ENCODE measurements around the gene CYFIP2. TPM values are rescaled to one million over a fixed set of nuclear protein-coding genes. Genes with fewer than 3 reads are reported as not detected.

The CYFIP2 gene
- total RNA-seq, 1 experiment from 2014 or later: 74.7 TPM

DNA sequence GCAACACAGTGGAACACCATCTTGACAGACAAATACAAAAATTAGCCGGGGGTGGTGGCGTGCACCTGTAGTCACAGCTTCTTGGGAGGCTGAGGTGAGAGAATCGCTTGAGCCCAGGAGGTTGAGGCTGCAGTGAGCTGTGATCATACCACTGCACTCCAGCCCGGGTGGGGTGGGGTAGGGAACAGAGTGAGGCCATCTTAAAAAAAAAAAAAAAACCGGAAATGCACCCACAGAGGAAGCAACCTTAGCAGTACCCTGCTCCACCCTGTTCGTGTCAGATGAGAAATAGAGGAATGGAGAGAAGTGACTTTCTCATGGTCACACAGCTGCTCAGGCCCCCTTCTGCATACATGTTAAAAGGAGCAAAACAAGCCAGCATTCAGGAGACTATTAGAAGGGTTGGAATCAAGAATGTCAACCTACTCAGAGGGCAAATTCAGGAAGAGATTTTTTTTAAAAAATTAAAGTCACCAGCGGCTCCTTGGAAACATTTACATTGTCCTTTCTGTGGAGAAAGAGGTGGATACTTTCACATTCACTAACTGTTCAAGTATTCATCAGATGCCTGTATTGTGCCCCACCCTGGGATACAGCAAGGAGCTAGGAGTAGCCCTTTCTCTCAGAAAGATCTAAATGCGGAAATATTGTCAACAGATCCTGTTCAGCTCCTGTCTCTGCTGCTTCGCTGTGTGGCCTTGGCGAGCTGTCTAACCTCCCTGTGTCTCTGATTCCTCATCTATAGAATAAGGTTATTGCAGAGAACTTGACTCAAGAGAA, 41.0 kb downstream of the CYFIP2 start:
- no peak overlapping the region for H3K23ac ChIP-seq (ENCODE audit: insufficient read length, low read depth, low read length)
- H3K27ac ChIP-seq (ENCODE audit: insufficient read length, low read depth, low read length): no peak overlapping the region
- no peak overlapping the region for H2BK5ac ChIP-seq (ENCODE audit: insufficient read length, low read length)

More for the DNA sequence above, 41.0 kb downstream of the CYFIP2 start:
- Histone ChIP-seq H3K14ac (ENCODE audit: insufficient read depth, low read length) (no peak overlapping the region), H2AK5ac (ENCODE audit: insufficient read length, low read length) (no peak overlapping the region), H2BK120ac (ENCODE audit: low read depth, low read length, poor library complexity, severe bottlenecking) (no peak overlapping the region), H3K9ac (ENCODE audit: extremely low read depth, insufficient read length, low read length) (no peak overlapping the region), H4K20me1 (ENCODE audit: control insufficient read depth, insufficient read depth, insufficient read length) (no peaks in the 10 kb centered on the region), H3K27me3 (ENCODE audit: insufficient read depth, low read length) (no peaks in the 10 kb centered on the region), H3K4me1 (ENCODE audit: insufficient read depth, low read length) (no peaks in the 10 kb centered on the region), H3K23me2 (ENCODE audit: insufficient read length, low read depth, low read length, poor library complexity, severe bottlenecking) (no peaks in the 10 kb centered on the region), H3K9me3 (ENCODE audit: control insufficient read depth, low read depth, low read length) (no peaks in the 10 kb centered on the region), H4K91ac (ENCODE audit: insufficient read length, low read depth, low read length) (no peak overlapping the region), H4K5ac (ENCODE audit: insufficient read length, low read depth, low read length) (no peak overlapping the region), H2BK12ac (ENCODE audit: insufficient read length, low read depth, low read length) (no peak overlapping the region), H2BK15ac (ENCODE audit: low read depth, low read length) (no peak overlapping the region), H3K79me1 (ENCODE audit: insufficient read depth, low read depth, low read length, poor library complexity, severe bottlenecking) (no peaks in the 10 kb centered on the region), H3K79me2 (ENCODE audit: insufficient read depth, low read length) (no peaks in the 10 kb centered on the region), H3K4me2 (ENCODE audit: insufficient read depth, insufficient read length, low read length) (no peak overlapping the region), H2BK20ac (ENCODE audit: low read depth, low read length, poor library complexity, severe bottlenecking) (no peak overlapping the region), H3K4ac (ENCODE audit: low read depth, low read length) (no peak overlapping the region), H3K18ac (ENCODE audit: insufficient read length, low read depth, low read length) (no peak overlapping the region), H3T11ph (ENCODE audit: low read length) (no peak overlapping the region), H2AFZ (ENCODE audit: low read length) (no peak overlapping the region), H3K56ac (ENCODE audit: insufficient read length, low read depth, low read length) (no peak overlapping the region), H4K8ac (replicated peaks; ENCODE audit: insufficient read length, low read depth, low read length) (no peak overlapping the region)
- H3K36me3 Mint-ChIP-seq (ENCODE audit: insufficient read depth in 1 of 3, low read depth in 3 of 3): peaks cover 0 to 32% (median 14%) of the 10 kb centered on the region in 3 experiments; a peak in 2 of 7 replicates
- no peak for TF ChIP-seq CTCF (conservative IDR thresholded peaks at IDR 0.05)
- H3K27ac Mint-ChIP-seq: no peak overlapping the region
- no peak for DNase-seq
- WGBS (ENCODE audit: extremely low coverage, insufficient read length, low lambda C conversion rate): no CpG with 5 or more reads among the region's 10 CpGs
- H3K4me1 Mint-ChIP-seq: 0 out of 4 replicates have a peak, but pooled peaks cover 0 to 3% of the 10 kb centered on the region in 2 experiments
- no peak overlapping the region for H3K4me3 Mint-ChIP-seq
- H3K9me3 Mint-ChIP-seq: no peaks in the 10 kb centered on the region
- H3K27me3 Mint-ChIP-seq (ENCODE audit: low read depth): no peaks in the 10 kb centered on the region
